ENCODE results near the gene TBC1D16. TPM values are rescaled to one million over a fixed set of nuclear protein-coding genes. Genes with fewer than 3 reads are reported as not detected.

TBC1D16 gene
- total RNA-seq, 3 donors from 2014 or later (not counting 1 experiment from before 2014, with no cell fraction given), result 0.49 to 1.00 (median 0.65) TPM

DNA sequence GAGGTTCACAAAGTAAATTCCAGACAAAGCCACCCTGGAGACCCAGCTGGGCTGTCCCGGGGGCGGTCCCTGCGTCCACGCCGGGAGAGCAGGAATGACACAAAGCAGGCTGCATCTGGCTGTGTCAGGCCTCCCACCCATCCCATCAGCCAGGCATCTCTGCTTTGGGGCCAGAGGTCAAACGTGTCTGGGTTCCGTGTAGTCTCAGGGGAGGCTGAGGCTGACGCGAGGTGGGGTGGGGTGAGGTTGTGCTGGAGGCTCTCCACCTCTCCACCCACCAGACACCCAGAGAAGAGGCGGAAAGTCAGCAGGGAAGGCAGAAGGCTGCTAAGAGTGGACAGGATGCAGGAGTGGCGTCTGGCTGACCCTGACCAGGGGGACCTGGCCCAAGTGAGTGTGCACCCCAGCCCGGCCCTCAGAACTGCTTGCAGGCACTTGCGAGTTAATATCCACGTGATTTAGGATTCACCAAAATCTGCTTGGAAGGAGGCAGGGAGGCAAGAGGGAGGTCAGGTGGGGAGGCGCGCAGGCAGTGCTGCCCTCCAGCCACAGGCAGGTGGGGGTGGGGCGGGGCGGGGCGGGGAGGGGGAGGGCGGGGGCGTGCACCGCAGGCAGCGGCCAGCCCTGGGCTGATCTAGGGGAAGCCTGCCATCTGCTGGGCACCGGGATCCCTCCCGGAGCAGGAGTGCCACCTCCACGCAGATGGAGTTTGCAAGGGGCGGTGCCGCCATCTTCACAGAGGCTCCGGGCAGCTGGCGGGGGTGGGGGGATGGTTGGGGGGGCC lies 44.3 kb downstream of the TBC1D16 start:
- ATAC-seq, result peak; percentile 87 to 89 (median 88)
- H3K27ac Mint-ChIP-seq, result no peak overlapping the region

DNA sequence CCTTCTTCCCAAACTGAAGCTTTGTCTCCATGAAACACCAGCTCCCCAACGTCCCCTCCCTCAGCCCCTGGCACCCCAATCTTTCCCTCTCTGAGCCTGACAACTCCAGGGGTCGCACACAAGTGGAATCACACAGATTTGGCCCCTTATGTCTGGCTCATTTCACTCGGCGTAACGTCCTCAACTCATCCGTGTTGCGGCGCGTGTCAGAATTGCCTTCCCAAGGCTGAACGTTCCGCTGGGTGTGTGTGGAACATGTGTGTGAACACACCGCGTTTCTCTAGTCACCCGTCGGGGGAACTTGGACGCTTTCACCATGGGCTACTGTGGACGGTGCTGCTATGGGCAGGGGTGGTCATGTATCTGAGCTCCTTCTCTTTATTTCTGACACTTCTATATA lies 45.0 kb downstream of the TBC1D16 start:
- DNase-seq, result no peak
- Mint-ChIP-seq H3K4me3 (peak overlapping the region; percentile 43), H3K27me3 (ENCODE audit: low read depth in 2 of 2) (peaks cover 8 to 18% of the 10 kb centered on the region in 2 donors), H3K9me3 (no peaks in the 10 kb centered on the region), H3K36me3 (no peaks in the 10 kb centered on the region), H3K4me1 (peaks cover 9 to 13% of the 10 kb centered on the region in 2 donors), H3K27ac (no peak overlapping the region)
- Histone ChIP-seq H3K9me3 (ENCODE audit: control insufficient read depth, insufficient read depth, low read length) (no peaks in the 10 kb centered on the region), H3K27ac (ENCODE audit: low read length) (no peak overlapping the region), H3K36me3 (ENCODE audit: control insufficient read depth, insufficient read depth, low read length) (no peaks in the 10 kb centered on the region), H3K4me1 (ENCODE audit: control insufficient read depth, insufficient read depth, low read length) (peaks cover 41% of the 10 kb centered on the region), H3K4me3 (ENCODE audit: low read length) (no peak overlapping the region), H3K27me3 (ENCODE audit: control insufficient read depth, insufficient read depth, low read length) (peaks cover 6% of the 10 kb centered on the region)
- intact Hi-C loops (cut with micrococcal nuclease), result loop anchor here (5.0 kb wide), 1 partner anchor 248 kb away; no protein-coding TSS in a partner anchor
- no peak for ATAC-seq
- TF ChIP-seq, protein P1, sequence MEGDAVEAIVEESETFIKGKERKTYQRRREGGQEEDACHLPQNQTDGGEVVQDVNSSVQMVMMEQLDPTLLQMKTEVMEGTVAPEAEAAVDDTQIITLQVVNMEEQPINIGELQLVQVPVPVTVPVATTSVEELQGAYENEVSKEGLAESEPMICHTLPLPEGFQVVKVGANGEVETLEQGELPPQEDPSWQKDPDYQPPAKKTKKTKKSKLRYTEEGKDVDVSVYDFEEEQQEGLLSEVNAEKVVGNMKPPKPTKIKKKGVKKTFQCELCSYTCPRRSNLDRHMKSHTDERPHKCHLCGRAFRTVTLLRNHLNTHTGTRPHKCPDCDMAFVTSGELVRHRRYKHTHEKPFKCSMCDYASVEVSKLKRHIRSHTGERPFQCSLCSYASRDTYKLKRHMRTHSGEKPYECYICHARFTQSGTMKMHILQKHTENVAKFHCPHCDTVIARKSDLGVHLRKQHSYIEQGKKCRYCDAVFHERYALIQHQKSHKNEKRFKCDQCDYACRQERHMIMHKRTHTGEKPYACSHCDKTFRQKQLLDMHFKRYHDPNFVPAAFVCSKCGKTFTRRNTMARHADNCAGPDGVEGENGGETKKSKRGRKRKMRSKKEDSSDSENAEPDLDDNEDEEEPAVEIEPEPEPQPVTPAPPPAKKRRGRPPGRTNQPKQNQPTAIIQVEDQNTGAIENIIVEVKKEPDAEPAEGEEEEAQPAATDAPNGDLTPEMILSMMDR (IDR thresholded peaks at IDR 0.05), result no peak
- 95% methylated on average over 17 of the region's 17 CpGs for WGBS (ENCODE audit: insufficient coverage)

More for the DNA sequence above, 44.3 kb downstream of the TBC1D16 start:
- H3K27me3 ChIP-seq (ENCODE audit: control insufficient read depth, insufficient read depth, low read length), result peaks cover 6% of the 10 kb centered on the region
- no peaks in the 10 kb centered on the region for H3K9me3 Mint-ChIP-seq
- TF ChIP-seq, protein P1 (IDR thresholded peaks at IDR 0.05), result peak; percentile 44
- peak overlapping the region; percentile 24 for H3K4me3 ChIP-seq (ENCODE audit: low read length)
- peak overlapping the region; percentile 59 for H3K4me3 Mint-ChIP-seq
- H3K4me1 Mint-ChIP-seq, result peaks cover 16 to 20% of the 10 kb centered on the region in 2 donors
- DNase-seq, result peak; percentile 47 to 91
- intact Hi-C loops (cut with micrococcal nuclease), result loop anchor here (5.0 kb wide), 1 partner anchor 249 kb away; no protein-coding TSS in a partner anchor
- no peaks in the 10 kb centered on the region for H3K36me3 ChIP-seq (ENCODE audit: control insufficient read depth, insufficient read depth, low read length)
- no peaks in the 10 kb centered on the region for H3K36me3 Mint-ChIP-seq
- no peaks in the 10 kb centered on the region for H3K9me3 ChIP-seq (ENCODE audit: control insufficient read depth, insufficient read depth, low read length)
- H3K4me1 ChIP-seq (ENCODE audit: control insufficient read depth, insufficient read depth, low read length), result peaks cover 43% of the 10 kb centered on the region
- 36% methylated on average over 20 of the region's 30 CpGs for WGBS (ENCODE audit: insufficient coverage)
- H3K27ac ChIP-seq (ENCODE audit: low read length), result no peak overlapping the region
- H3K27me3 Mint-ChIP-seq (ENCODE audit: low read depth in 2 of 2), result peaks cover 8 to 18% of the 10 kb centered on the region in 2 donors

DNA sequence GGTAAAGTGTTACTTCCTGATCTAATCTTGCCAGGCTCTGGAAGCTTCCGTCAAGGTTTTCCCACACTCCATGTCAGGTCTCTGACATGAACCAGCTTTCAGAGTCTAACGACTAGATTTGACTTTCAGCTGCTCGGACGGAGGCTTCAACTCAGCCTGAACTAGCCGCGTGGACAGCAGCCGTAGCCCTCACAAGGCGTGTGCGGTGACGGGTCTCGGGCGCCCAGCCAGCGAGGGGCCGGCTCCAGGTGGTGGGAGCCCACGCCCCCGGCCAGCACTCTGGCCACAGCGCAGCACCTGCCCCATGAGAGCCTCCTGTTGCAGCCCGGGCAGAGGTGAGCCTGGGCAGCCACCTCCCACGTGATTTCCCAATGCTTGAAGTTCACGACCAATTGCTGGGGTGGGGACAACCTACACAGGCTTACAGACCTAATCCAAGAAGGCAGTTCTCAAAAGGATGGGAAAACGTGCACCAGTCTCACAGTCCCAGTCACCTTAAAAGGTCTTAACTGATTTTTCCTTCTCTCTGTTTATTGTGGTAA lies 45.5 kb downstream of the TBC1D16 start:
- Histone ChIP-seq H3K4me3 (ENCODE audit: low read length) (no peak overlapping the region), H3K4me1 (ENCODE audit: control insufficient read depth, insufficient read depth, low read length) (peaks cover 38% of the 10 kb centered on the region), H3K27ac (ENCODE audit: low read length) (no peak overlapping the region), H3K27me3 (ENCODE audit: control insufficient read depth, insufficient read depth, low read length) (peaks cover 6% of the 10 kb centered on the region), H3K9me3 (ENCODE audit: control insufficient read depth, insufficient read depth, low read length) (no peaks in the 10 kb centered on the region), H3K36me3 (ENCODE audit: control insufficient read depth, insufficient read depth, low read length) (no peaks in the 10 kb centered on the region)
- WGBS (ENCODE audit: insufficient coverage), result 90% methylated on average over 21 of the region's 21 CpGs
- H3K27me3 Mint-ChIP-seq (ENCODE audit: low read depth in 2 of 2), result peaks cover 8 to 18% of the 10 kb centered on the region in 2 donors
- ATAC-seq (no peak), DNase-seq (no peak)
- intact Hi-C loops (cut with micrococcal nuclease), result loop anchor here (5.0 kb wide), 1 partner anchor 248 kb away; no protein-coding TSS in a partner anchor
- TF ChIP-seq, protein P1 (IDR thresholded peaks at IDR 0.05), result no peak
- no peak overlapping the region for H3K27ac Mint-ChIP-seq
- H3K4me3 Mint-ChIP-seq, result peak overlapping the region; percentile 43
- peaks cover 8 to 12% of the 10 kb centered on the region in 2 donors for H3K4me1 Mint-ChIP-seq
- no peaks in the 10 kb centered on the region for H3K9me3 Mint-ChIP-seq
- no peaks in the 10 kb centered on the region for H3K36me3 Mint-ChIP-seq
